H1 (cell line): ENCODE measurements around the gene CDH2. TPM values are rescaled to one million over a fixed set of nuclear protein-coding genes. Genes with fewer than 3 reads are reported as not detected.

ENCODE experiments used
- CTCF ChIA-PET: fragments of 300-600 bp; sonication (Branson Sonifier 250); formaldehyde crosslinking; loops from one replicate; lab custom pipeline; 2021; ENCODE audit not compliant: partially characterized antibody; lab: Charles Lee
- POLR2A ChIA-PET: fragments of 300-600 bp; sonication (Branson Sonifier 250); formaldehyde crosslinking; loops from one replicate; lab custom pipeline; 2021; ENCODE audit warnings: inconsistent platforms; ENCODE audit not compliant: partially characterized antibody; lab: Charles Lee
- DNase-seq, 2 experiments: peaks; one replicate each; pipeline versions ENCODE4 v3.0.0 to v3.0.0-alpha.2; 2010 to 2022; ENCODE audit warnings: low spot score in 2 of 2, low read depth in 1 of 2, mixed read lengths in 1 of 2
- FAIRE-seq: peaks from 2 replicates; lab custom pipeline; 2011; peaks lifted over from hg19 to GRCh38; lab: Jason Lieb, UNC
- H2AFZ ChIP-seq: 2 replicates; pipeline ENCODE4 v1.8.1; 2012; ENCODE audit warnings: low read length, inconsistent platforms
- H2AK5ac ChIP-seq: 2 replicates; pipeline ENCODE4 v1.6.1; 2013; ENCODE audit warnings: low read depth, low read length
- H2BK120ac ChIP-seq: replicated peaks from 2 replicates; pipeline ENCODE3; 2013; ENCODE audit warnings: low read depth, low read length, inconsistent platforms
- H2BK12ac ChIP-seq: 2 replicates; pipeline ENCODE4 v1.6.1; 2013; ENCODE audit warnings: low read depth, low read length
- H2BK15ac ChIP-seq: 2 replicates; pipeline ENCODE4 v1.6.1; 2013; ENCODE audit warnings: low read length
- H2BK20ac ChIP-seq: 2 replicates; pipeline ENCODE4 v1.6.1; 2013; ENCODE audit warnings: low read length
- H2BK5ac ChIP-seq: 2 replicates; pipeline ENCODE4 v1.6.1; 2013; ENCODE audit warnings: low read depth, low read length
- H3K14ac ChIP-seq: 2 replicates; pipeline ENCODE4 v1.6.1; 2013; ENCODE audit warnings: inconsistent platforms; ENCODE audit not compliant: insufficient read length
- H3K18ac ChIP-seq: 2 replicates; pipeline ENCODE4 v1.6.1; 2013; ENCODE audit warnings: low read length; ENCODE audit errors: extremely low read depth
- H3K23ac ChIP-seq: 2 replicates; pipeline ENCODE4 v1.6.1; 2013; ENCODE audit warnings: inconsistent platforms; ENCODE audit not compliant: insufficient read length
- H3K23me2 ChIP-seq: 2 replicates; pipeline ENCODE4 v1.6.1; 2013; ENCODE audit warnings: low read depth, low read length
- H3K27ac ChIP-seq: 2 replicates; pipeline ENCODE4 v1.6.1; 2011; ENCODE audit warnings: low read depth, low read length, inconsistent platforms
- H3K27me3 ChIP-seq, 4 experiments: replicated peaks in 1 of 4; 1 replicate in 1 of 4; 2 replicates in 3 of 4; pipeline versions ENCODE4 v1.6.1 to v1.8.1; 2011 to 2013; ENCODE audit warnings: low read length in 3 of 4, mild to moderate bottlenecking in 3 of 4, inconsistent platforms in 2 of 4, mixed read lengths in 2 of 4, moderate library complexity in 1 of 4; ENCODE audit not compliant: control insufficient read depth in 3 of 4, insufficient read depth in 3 of 4; ENCODE audit errors: extremely low read depth in 1 of 4
- H3K36me3 ChIP-seq, 4 experiments: 2 replicates each; pipeline versions ENCODE4 v1.6.1 to v1.8.1; 2011 to 2013; ENCODE audit warnings: mild to moderate bottlenecking in 4 of 4, low read length in 3 of 4, moderate library complexity in 2 of 4, control low read depth in 1 of 4, inconsistent platforms in 1 of 4; ENCODE audit not compliant: insufficient read depth in 4 of 4, control insufficient read depth in 2 of 4
- H3K4ac ChIP-seq: replicated peaks from 2 replicates; pipeline ENCODE3; 2013; ENCODE audit warnings: low read length, low read depth, mixed read lengths, inconsistent platforms; ENCODE audit not compliant: insufficient read length
- H3K4me1 ChIP-seq, 4 experiments: replicated peaks in 1 of 4; 1 replicate in 1 of 4; 2 replicates in 3 of 4; pipeline versions ENCODE4 v1.6.1 to v1.8.1; 2011 to 2013; ENCODE audit warnings: low read length in 3 of 4, inconsistent platforms in 2 of 4, mixed read lengths in 1 of 4; ENCODE audit not compliant: insufficient read depth in 4 of 4, control insufficient read depth in 3 of 4
- H3K4me2 ChIP-seq, 2 experiments: 2 replicates each; pipeline versions ENCODE4 v1.6.1 to v1.8.1; 2011 to 2013; ENCODE audit warnings: low read depth in 2 of 2, low read length in 2 of 2, control low read depth in 1 of 2, inconsistent platforms in 1 of 2, mild to moderate bottlenecking in 1 of 2; ENCODE audit not compliant: insufficient read depth in 1 of 2
- H3K4me3 ChIP-seq, 4 experiments: fragments of 200-600, 300-600 bp in 1 of 4; sonication (generic), shearing (Covaris generic), sonication (Bioruptor Twin) in 1 of 4; 2 replicates each; pipeline versions ENCODE4 v1.5.1 to v1.8.1; 2011 to 2016; ENCODE audit warnings: low read length in 4 of 4, low read depth in 3 of 4, control low read depth in 2 of 4, inconsistent platforms in 2 of 4, mild to moderate bottlenecking in 2 of 4, mixed read lengths in 1 of 4, moderate library complexity in 1 of 4; ENCODE audit not compliant: insufficient read depth in 2 of 4; ENCODE audit errors: extremely low read depth in 1 of 4
- H3K56ac ChIP-seq: replicated peaks from 2 replicates; pipeline ENCODE3; 2013; ENCODE audit warnings: low read depth, mild to moderate bottlenecking, mixed read lengths, low read length, inconsistent platforms; ENCODE audit not compliant: insufficient read length
- H3K79me1 ChIP-seq: 2 replicates; pipeline ENCODE4 v1.6.1; 2013; ENCODE audit warnings: low read depth, low read length, control low read depth
- H3K79me2 ChIP-seq, 2 experiments: 2 replicates each; pipeline versions ENCODE4 v1.6.1 to v1.8.1; 2012 to 2013; ENCODE audit warnings: low read length in 2 of 2, mild to moderate bottlenecking in 2 of 2, inconsistent platforms in 1 of 2; ENCODE audit not compliant: insufficient read depth in 2 of 2, control insufficient read depth in 1 of 2
- H3K9ac ChIP-seq, 4 experiments: replicated peaks in 1 of 4; 1 replicate in 1 of 4; 2 replicates in 3 of 4; pipeline versions ENCODE4 v1.6.1 to v1.8.1; 2011 to 2013; ENCODE audit warnings: low read depth in 3 of 4, low read length in 3 of 4, control low read depth in 2 of 4, mild to moderate bottlenecking in 2 of 4, moderate library complexity in 2 of 4, inconsistent platforms in 1 of 4; ENCODE audit errors: extremely low read depth in 1 of 4
- H3K9me3 ChIP-seq, 2 experiments: 2 replicates each; pipeline versions ENCODE4 v1.6.1 to v1.8.1; 2012 to 2013; ENCODE audit warnings: mild to moderate bottlenecking in 2 of 2, moderate library complexity in 2 of 2, control low read depth in 1 of 2, inconsistent platforms in 1 of 2, low read depth in 1 of 2, low read length in 1 of 2, mixed read lengths in 1 of 2; ENCODE audit not compliant: insufficient read depth in 2 of 2
- H4K20me1 ChIP-seq, 2 experiments: replicated peaks in 1 of 2; 2 replicates each; pipeline versions ENCODE3 to v1.8.1; 2011 to 2013; ENCODE audit warnings: inconsistent platforms in 2 of 2, low read length in 2 of 2, mild to moderate bottlenecking in 1 of 2; ENCODE audit not compliant: insufficient read depth in 2 of 2, control insufficient read depth in 1 of 2
- H4K5ac ChIP-seq: 2 replicates; pipeline ENCODE4 v1.6.1; 2013; ENCODE audit warnings: low read length, low read depth, mixed read lengths, inconsistent platforms; ENCODE audit not compliant: insufficient read length
- H4K8ac ChIP-seq: 2 replicates; pipeline ENCODE4 v1.8.0; 2013; ENCODE audit warnings: mild to moderate bottlenecking, moderate library complexity, low read length, inconsistent platforms; ENCODE audit not compliant: insufficient read depth; ENCODE audit errors: extremely low read depth
- H4K91ac ChIP-seq: replicated peaks from 2 replicates; pipeline ENCODE3; 2013; ENCODE audit warnings: low read length, mixed read lengths, inconsistent platforms; ENCODE audit not compliant: insufficient read length
- ASH2L ChIP-seq: fragments of 200-600, 300-600 bp; sonication (generic); IDR thresholded peaks from one replicate; pipeline ENCODE4 v1.7.1; 2017; ENCODE audit warnings: low read length
- BRCA1 ChIP-seq: IDR thresholded peaks from 2 replicates; pipeline ENCODE4 v1.6.1; 2012; ENCODE audit warnings: low read depth, low read length, improper control_type of control experiment
- E2F6 ChIP-seq: IDR thresholded peaks from 2 replicates; pipeline ENCODE4 v1.6.1; 2012; ENCODE audit warnings: inconsistent platforms
- GABPA ChIP-seq: IDR thresholded peaks from 2 replicates; pipeline ENCODE4 v1.6.1; 2011; ENCODE audit warnings: mild to moderate bottlenecking, low read length, moderate library complexity, borderline replicate concordance; ENCODE audit not compliant: insufficient read depth
- GTF2F1 ChIP-seq: IDR thresholded peaks from 2 replicates; pipeline ENCODE4 v1.6.1; 2012; ENCODE audit warnings: low read depth, low read length, improper control_type of control experiment, borderline replicate concordance
- KDM1A ChIP-seq: fragments of 200-600, 300-600 bp; sonication (generic); IDR thresholded peaks from 2 replicates; pipeline ENCODE4 v1.7.1; 2016; ENCODE audit warnings: mild to moderate bottlenecking, low read length, borderline replicate concordance
- KDM4A ChIP-seq: IDR thresholded peaks from one replicate; pipeline ENCODE4 v1.7.1; 2012; ENCODE audit warnings: low read depth, mild to moderate bottlenecking, moderate library complexity, low read length, inconsistent platforms; ENCODE audit not compliant: severe bottlenecking
- POLR2AphosphoS5 ChIP-seq: IDR thresholded peaks from 2 replicates; pipeline ENCODE4 v1.6.1; 2011; ENCODE audit warnings: low read depth, low read length
- RBBP5 ChIP-seq: IDR thresholded peaks from 2 replicates; pipeline ENCODE4 v1.7.1; 2012; ENCODE audit warnings: low read depth, mild to moderate bottlenecking, inconsistent platforms, low read length, moderate library complexity, borderline replicate concordance
- RFX5 ChIP-seq: IDR thresholded peaks from 2 replicates; pipeline ENCODE4 v1.6.1; 2011; ENCODE audit warnings: low read depth, low read length, improper control_type of control experiment, borderline replicate concordance
- SIN3A ChIP-seq, 2 experiments: IDR thresholded peaks in 1 of 2; conservative IDR thresholded peaks in 1 of 2; 2 replicates each; pipeline ENCODE4 v1.6.1; 2011 to 2012; ENCODE audit warnings: low read length in 2 of 2, improper control_type of control experiment in 1 of 2, low read depth in 1 of 2, mild to moderate bottlenecking in 1 of 2
- SP4 ChIP-seq: IDR thresholded peaks from 2 replicates; pipeline ENCODE4 v1.6.1; 2012; ENCODE audit warnings: low read length, inconsistent platforms
- TAF7 ChIP-seq: optimal IDR thresholded peaks from 2 replicates; pipeline ENCODE3; 2011; ENCODE audit warnings: low read depth, mild to moderate bottlenecking, inconsistent platforms, low read length, moderate library complexity, borderline replicate concordance
- TCF12 ChIP-seq: IDR thresholded peaks from 2 replicates; pipeline ENCODE4 v1.6.1; 2011; ENCODE audit warnings: low read depth, mild to moderate bottlenecking, low read length
- TEAD4 ChIP-seq: IDR thresholded peaks from 2 replicates; pipeline ENCODE4 v1.6.1; 2012; ENCODE audit warnings: low read depth, low read length, inconsistent platforms, mixed read lengths
- polyA plus RNA-seq, 7 experiments: library from polyadenylated mRNA; depleted of rRNA in 3 of 7; stranded (reverse) in 5 of 7; unstranded in 2 of 7; fragments of >200 nt in 5 of 7; fragments of 200-250 nt in 2 of 7; gene quantifications; 1 replicate in 5 of 7; 2 replicates in 1 of 7; 4 replicates in 1 of 7; pipeline versions ENCODE4 v1.2.1 to v1.2.3, GENCODE V29; 2011 to 2013; ENCODE audit warnings: missing spikeins in 2 of 7, mixed read lengths in 2 of 7
- total RNA-seq: library from RNA; stranded (reverse); fragmentation: NEBNext Ultra II Directional; extraction: Animal tissue kit (Norgen Biotek cat#: 25700); gene quantifications from 2 replicates; pipeline ENCODE4 v1.2.1, GENCODE V29; 2021

The CDH2 gene
- total and polyA plus RNA-seq, 2 of the 8 experiments (the other 6 are each of a cell fraction or from before 2014, with no cell fraction given), result 15.0 to 56.5 TPM

- DNase-seq, result no peak
- peaks cover 0 to 9% (median under 1%) of the 10 kb centered on the region in 4 experiments; a peak in 2 of 7 replicates for H3K4me1 ChIP-seq
- H3K4ac ChIP-seq, result no peak overlapping the region
- H3K4me3 ChIP-seq, result no peak overlapping the region
- H3K4me2 ChIP-seq, result no peak overlapping the region
- H3K36me3 ChIP-seq, result no peaks in the 10 kb centered on the region
- H2AK5ac ChIP-seq, result no peak overlapping the region
- H2BK12ac ChIP-seq, result no peak overlapping the region
- H4K8ac ChIP-seq, result no peak overlapping the region
- no peak overlapping the region for H3K9ac ChIP-seq
- no peak overlapping the region for H2BK120ac ChIP-seq
- H3K79me2 ChIP-seq, result no peaks in the 10 kb centered on the region
- no peak overlapping the region for H3K56ac ChIP-seq
- no peak overlapping the region for H3K27ac ChIP-seq
- no peaks in the 10 kb centered on the region for H3K27me3 ChIP-seq
- no peak for FAIRE-seq
- H4K91ac ChIP-seq, result no peak overlapping the region
- no peak overlapping the region for H3K18ac ChIP-seq
- CTCF ChIA-PET, result no interaction called here
- no peaks in the 10 kb centered on the region for H3K9me3 ChIP-seq
- POLR2A ChIA-PET, result no interaction called here
- H3K79me1 ChIP-seq, result no peaks in the 10 kb centered on the region
- no peak overlapping the region for H4K5ac ChIP-seq
- H3K23ac ChIP-seq, result no peak overlapping the region
- H2BK20ac ChIP-seq, result no peak overlapping the region
- no peak overlapping the region for H3K14ac ChIP-seq
- no peak overlapping the region for H2BK5ac ChIP-seq
- no peaks in the 10 kb centered on the region; the same call in 1 of the 2 replicates for H3K23me2 ChIP-seq
- no peak overlapping the region for H2AFZ ChIP-seq
- H2BK15ac ChIP-seq, result no peak overlapping the region
- H4K20me1 ChIP-seq, result no peaks in the 10 kb centered on the region
- TF ChIP-seq RFX5, result no peak
- no peak for TF ChIP-seq POLR2AphosphoS5
- TF ChIP-seq TEAD4, result no peak
- TF ChIP-seq SIN3A (conservative IDR thresholded peaks at IDR 0.05 in 1 of 2, IDR thresholded peaks at IDR 0.05 in 1 of 2; ENCODE audit: low read depth in 1 of 2, low read length in 2 of 2), result no peak
- no peak for TF ChIP-seq ASH2L
- TF ChIP-seq GTF2F1, result no peak
- TF ChIP-seq RBBP5, result no peak
- TF ChIP-seq KDM1A, result no peak
- TF ChIP-seq SP4, result no peak
- TF ChIP-seq KDM4A, result no peak
- TF ChIP-seq E2F6, result no peak
- TF ChIP-seq TAF7, result no peak
- no peak for TF ChIP-seq BRCA1
- no peak for TF ChIP-seq GABPA
- no peak for TF ChIP-seq TCF12
Observed at GRCh38 chr18:28040716-28041115, 136.2 kb downstream of the CDH2 start.
